Progenitor cell of endocrine pancreas (in vitro differentiated cells): Measurements from ENCODE around the gene CCDC136. TPM values are rescaled to one million over a fixed set of nuclear protein-coding genes. Genes with fewer than 3 reads are reported as not detected.

ENCODE experiments used
- DNase-seq: peaks from one replicate; pipeline ENCODE4 v3.0.0; 2021; ENCODE audit warnings: low spot score; ENCODE audit not compliant: unreplicated experiment
- H3K27ac Mint-ChIP-seq: 2 replicates; pipeline ENCODE4 v1.8.0; 2021; ENCODE audit warnings: mild to moderate bottlenecking, moderate library complexity, mixed read lengths
- H3K27me3 Mint-ChIP-seq: 2 replicates; pipeline ENCODE4 v1.8.0; 2021; ENCODE audit warnings: mixed read lengths
- H3K36me3 Mint-ChIP-seq: 2 replicates; pipeline ENCODE4 v1.8.0; 2022; ENCODE audit warnings: mixed read lengths; ENCODE audit not compliant: insufficient read depth
- H3K4me1 Mint-ChIP-seq: 2 replicates; pipeline ENCODE4 v1.8.0; 2021; ENCODE audit warnings: low read depth, mixed read lengths
- H3K4me3 Mint-ChIP-seq: 2 replicates; pipeline ENCODE4 v1.8.0; 2021; ENCODE audit warnings: low read depth, mild to moderate bottlenecking, moderate library complexity, mixed read lengths
- H3K9me3 Mint-ChIP-seq: 2 replicates; pipeline ENCODE4 v1.8.0; 2021; ENCODE audit warnings: low read depth, mixed read lengths
- total RNA-seq: library from RNA; stranded (reverse); gene quantifications from 2 replicates; pipeline ENCODE4 v1.2.1, GENCODE V29; 2021
- TF ChIP-seq, protein P1 (sequence below): fragments of 200-600 bp; sonication (generic); IDR thresholded peaks from one replicate; pipeline ENCODE4 v1.5.0; 2021; ENCODE audit warnings: antibody characterized with exemption, mild to moderate bottlenecking; ENCODE audit not compliant: unreplicated experiment

CCDC136 gene
- total RNA-seq, 1 donor from 2014 or later: 74.2 TPM

DNA sequence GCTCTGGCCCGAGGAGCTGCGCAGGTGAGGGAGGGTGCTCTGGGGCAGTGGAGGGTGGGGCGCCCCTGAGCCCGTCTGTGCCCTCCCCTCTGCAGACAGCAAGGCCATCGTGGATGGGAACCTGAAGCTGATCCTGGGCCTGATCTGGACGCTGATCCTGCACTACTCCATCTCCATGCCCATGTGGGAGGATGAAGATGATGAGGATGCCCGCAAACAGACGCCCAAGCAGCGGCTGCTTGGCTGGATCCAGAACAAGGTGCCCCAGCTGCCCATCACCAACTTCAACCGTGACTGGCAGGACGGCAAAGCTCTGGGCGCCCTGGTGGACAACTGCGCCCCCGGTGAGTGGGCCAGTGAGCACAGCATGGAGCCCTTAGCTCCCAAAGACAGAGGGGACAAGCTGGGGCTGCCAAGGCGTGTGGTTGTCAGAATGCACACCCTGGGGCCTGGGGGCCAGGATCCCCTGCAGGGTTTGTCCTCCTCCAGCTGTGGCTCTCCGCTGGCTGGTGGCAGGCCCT is 43.5 kb downstream of the CCDC136 start:
- Mint-ChIP-seq H3K36me3 (no peaks in the 10 kb centered on the region), H3K4me1 (peaks cover 8% of the 10 kb centered on the region), H3K27ac (no peak overlapping the region), H3K27me3 (peaks cover 33% of the 10 kb centered on the region), H3K9me3 (no peaks in the 10 kb centered on the region), H3K4me3 (no peak overlapping the region)
- TF ChIP-seq, protein P1, sequence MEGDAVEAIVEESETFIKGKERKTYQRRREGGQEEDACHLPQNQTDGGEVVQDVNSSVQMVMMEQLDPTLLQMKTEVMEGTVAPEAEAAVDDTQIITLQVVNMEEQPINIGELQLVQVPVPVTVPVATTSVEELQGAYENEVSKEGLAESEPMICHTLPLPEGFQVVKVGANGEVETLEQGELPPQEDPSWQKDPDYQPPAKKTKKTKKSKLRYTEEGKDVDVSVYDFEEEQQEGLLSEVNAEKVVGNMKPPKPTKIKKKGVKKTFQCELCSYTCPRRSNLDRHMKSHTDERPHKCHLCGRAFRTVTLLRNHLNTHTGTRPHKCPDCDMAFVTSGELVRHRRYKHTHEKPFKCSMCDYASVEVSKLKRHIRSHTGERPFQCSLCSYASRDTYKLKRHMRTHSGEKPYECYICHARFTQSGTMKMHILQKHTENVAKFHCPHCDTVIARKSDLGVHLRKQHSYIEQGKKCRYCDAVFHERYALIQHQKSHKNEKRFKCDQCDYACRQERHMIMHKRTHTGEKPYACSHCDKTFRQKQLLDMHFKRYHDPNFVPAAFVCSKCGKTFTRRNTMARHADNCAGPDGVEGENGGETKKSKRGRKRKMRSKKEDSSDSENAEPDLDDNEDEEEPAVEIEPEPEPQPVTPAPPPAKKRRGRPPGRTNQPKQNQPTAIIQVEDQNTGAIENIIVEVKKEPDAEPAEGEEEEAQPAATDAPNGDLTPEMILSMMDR: no peak
- no peak for DNase-seq

DNA sequence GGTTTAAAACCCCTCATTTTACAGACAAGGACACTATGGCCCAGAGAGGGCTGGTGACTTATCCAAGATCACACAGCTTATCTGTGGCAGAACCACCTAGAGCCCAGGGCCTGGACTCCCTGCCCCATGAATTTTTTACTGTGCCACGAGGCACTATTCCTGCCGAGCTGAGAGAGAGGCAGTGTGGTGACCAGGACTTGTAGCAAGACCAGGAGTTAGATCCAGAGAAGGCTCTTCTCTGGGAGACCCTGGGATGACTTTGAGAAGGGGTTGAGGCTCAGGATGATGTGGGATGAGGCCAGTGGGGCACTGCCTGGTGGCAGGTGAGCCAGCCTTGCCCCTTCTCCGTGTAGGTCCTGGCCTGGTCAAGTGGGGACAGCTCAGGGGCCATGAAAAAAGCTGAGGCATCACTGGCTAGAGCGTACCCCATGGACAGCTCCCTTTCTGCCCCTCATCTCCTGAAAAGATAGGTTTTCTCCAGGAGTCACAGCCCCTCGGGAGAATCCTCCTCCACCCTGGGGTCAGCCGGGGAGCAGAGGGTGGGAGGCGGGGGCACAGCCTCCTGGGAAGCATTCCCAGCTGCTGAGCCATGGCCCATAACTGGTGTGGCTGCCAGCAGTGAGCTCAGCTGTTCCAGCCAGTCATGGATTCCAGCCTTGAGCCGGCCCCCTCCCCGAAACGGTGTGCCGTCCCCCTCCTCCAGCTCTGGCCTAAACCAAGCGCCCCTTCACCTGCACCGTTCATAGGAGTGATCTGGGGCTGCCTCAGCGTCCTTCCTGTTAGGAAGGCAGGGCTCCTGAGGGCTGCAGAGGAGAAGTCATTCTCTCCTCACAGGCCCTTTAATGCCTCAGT is 44.2 kb downstream of the CCDC136 start:
- TF ChIP-seq, protein P1: no peak
- no peaks in the 10 kb centered on the region for H3K9me3 Mint-ChIP-seq
- H3K4me1 Mint-ChIP-seq: peaks cover 5% of the 10 kb centered on the region
- peaks cover 28% of the 10 kb centered on the region for H3K27me3 Mint-ChIP-seq
- no peak overlapping the region for H3K27ac Mint-ChIP-seq
- H3K4me3 Mint-ChIP-seq: no peak overlapping the region
- DNase-seq: no peak
- no peaks in the 10 kb centered on the region for H3K36me3 Mint-ChIP-seq

DNA sequence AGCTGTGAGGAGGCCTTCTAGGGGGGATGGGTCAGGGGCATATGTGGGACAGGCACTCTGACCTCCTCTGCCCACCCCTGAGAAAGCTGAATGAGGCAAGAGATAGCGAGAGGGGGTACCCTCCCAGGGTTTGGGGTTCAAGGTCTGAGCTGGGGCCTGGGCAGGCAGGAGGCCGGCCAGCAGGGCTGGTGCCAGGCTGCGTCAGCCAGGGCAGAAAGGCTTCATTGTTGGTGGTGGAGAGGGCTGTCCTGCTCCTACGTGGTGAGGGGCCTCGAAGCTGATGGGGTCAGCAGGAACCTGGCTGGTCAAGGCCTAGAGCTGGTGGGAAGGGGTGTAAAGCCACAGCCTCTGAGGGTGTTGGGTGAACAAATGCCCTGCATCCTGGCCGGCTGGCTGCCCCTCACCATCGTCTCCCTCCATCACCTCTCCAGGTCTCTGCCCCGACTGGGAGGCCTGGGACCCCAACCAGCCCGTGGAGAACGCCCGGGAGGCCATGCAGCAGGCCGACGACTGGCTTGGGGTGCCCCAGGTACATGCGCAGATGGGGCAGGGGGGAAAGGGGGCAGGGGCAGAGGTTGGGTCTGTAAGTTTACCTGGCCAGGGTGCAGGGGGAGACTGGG is 45.1 kb downstream of the CCDC136 start:
- H3K27ac Mint-ChIP-seq: no peak overlapping the region
- H3K36me3 Mint-ChIP-seq: no peaks in the 10 kb centered on the region
- H3K4me3 Mint-ChIP-seq: no peak overlapping the region
- no peaks in the 10 kb centered on the region for H3K9me3 Mint-ChIP-seq
- TF ChIP-seq, protein P1: no peak
- H3K27me3 Mint-ChIP-seq: peaks cover 20% of the 10 kb centered on the region
- no peak for DNase-seq
- H3K4me1 Mint-ChIP-seq: peaks cover 3% of the 10 kb centered on the region

DNA sequence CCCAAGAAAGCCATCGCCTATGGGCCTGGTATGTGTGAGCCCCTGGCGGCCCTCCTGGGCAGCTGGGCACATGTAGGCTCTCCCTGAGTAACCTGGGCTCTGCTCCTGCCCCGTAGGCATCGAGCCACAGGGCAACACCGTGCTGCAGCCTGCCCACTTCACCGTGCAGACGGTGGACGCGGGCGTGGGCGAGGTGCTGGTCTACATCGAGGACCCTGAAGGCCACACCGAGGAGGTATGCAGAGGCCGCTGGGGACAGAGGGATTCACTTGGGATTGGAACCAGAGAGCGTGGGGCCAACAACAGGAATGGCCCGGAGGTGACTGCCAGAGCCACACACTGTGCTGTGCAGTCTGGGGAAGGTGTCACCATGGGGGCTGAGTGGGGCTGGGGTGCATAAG is 45.8 kb downstream of the CCDC136 start:
- TF ChIP-seq, protein P1: no peak
- H3K9me3 Mint-ChIP-seq: no peaks in the 10 kb centered on the region
- H3K4me3 Mint-ChIP-seq: no peak overlapping the region
- H3K36me3 Mint-ChIP-seq: no peaks in the 10 kb centered on the region
- DNase-seq: no peak
- H3K4me1 Mint-ChIP-seq: peaks cover 2% of the 10 kb centered on the region
- H3K27me3 Mint-ChIP-seq: peaks cover 16% of the 10 kb centered on the region
- no peak overlapping the region for H3K27ac Mint-ChIP-seq

DNA sequence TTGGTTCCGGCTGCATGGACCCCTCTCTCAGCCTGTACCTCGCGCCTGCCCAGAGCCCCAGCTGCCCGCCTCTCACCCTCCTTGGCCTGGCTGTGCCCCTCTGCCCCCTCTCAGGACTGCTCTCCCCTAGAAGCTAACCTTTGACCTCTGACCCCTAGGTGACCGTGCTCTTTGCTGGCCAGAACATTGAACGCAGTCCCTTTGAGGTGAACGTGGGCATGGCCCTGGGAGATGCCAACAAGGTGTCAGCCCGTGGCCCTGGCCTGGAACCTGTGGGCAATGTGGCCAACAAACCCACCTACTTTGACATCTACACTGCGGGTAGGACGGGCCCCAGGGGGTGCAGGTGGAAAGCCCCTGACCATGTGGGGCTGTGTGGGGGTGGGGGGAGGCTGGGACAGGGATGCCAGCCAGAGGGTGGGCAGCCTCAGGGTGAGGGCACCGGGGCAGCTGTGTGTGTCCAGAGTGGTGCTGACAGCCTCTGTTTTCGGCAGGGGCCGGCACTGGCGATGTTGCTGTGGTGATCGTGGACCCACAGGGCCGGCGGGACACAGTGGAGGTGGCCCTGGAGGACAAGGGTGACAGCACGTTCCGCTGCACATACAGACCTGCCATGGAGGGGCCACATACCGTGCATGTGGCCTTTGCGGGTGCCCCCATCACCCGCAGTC is 46.5 kb downstream of the CCDC136 start:
- Mint-ChIP-seq H3K9me3 (no peaks in the 10 kb centered on the region), H3K36me3 (no peaks in the 10 kb centered on the region), H3K4me3 (no peak overlapping the region), H3K4me1 (peaks cover 1% of the 10 kb centered on the region), H3K27me3 (peaks cover 14% of the 10 kb centered on the region), H3K27ac (no peak overlapping the region)
- DNase-seq: no peak
- TF ChIP-seq, protein P1: no peak
